RWPE2 (cell line): ENCODE data around the gene PMM2.
A peak's percentile ranks its signal among the peaks of the same experiment; 100 is the strongest.

Source experiments
- ATAC-seq: fragments of 200-7000 bp; cut with Tn5 transposase; 3 replicates; pipeline ENCODE4 v1.9.1; 2021; ENCODE audit warnings: low read depth
- DNase-seq: peaks from one replicate; pipeline ENCODE4 v3.0.0-alpha.2; 2020; ENCODE audit warnings: low spot score
- H3K27ac ChIP-seq: fragments of 450-650 bp; 2 replicates; pipeline ENCODE4 v1.5.1; 2017; ENCODE audit warnings: mild to moderate bottlenecking; ENCODE audit not compliant: poor library complexity, severe bottlenecking
- H3K27me3 ChIP-seq: fragments of 250-450 bp; sonication (Bioruptor Pico); 2 replicates; pipeline ENCODE4 v1.5.1; 2021; ENCODE audit warnings: mild to moderate bottlenecking, moderate library complexity; ENCODE audit not compliant: insufficient read depth, poor library complexity, severe bottlenecking
- H3K36me3 ChIP-seq: fragments of 250-450 bp; sonication (Bioruptor Pico); 2 replicates; pipeline ENCODE4 v1.5.1; 2020; ENCODE audit warnings: low read depth, mild to moderate bottlenecking, moderate library complexity
- H3K4me1 ChIP-seq: fragments of 250-450 bp; sonication (Bioruptor Pico); 2 replicates; pipeline ENCODE4 v1.5.1; 2021; ENCODE audit warnings: mild to moderate bottlenecking, moderate library complexity; ENCODE audit not compliant: insufficient read depth, poor library complexity, severe bottlenecking
- H3K4me3 ChIP-seq: fragments of 250-450 bp; sonication (Bioruptor Pico); 2 replicates; pipeline ENCODE4 v1.5.1; 2021; ENCODE audit warnings: mild to moderate bottlenecking, moderate library complexity; ENCODE audit not compliant: severe bottlenecking
- H3K9me3 ChIP-seq: fragments of 250-450 bp; sonication (Bioruptor Pico); 2 replicates; pipeline ENCODE4 v1.5.1; 2021; ENCODE audit warnings: mild to moderate bottlenecking, moderate library complexity; ENCODE audit not compliant: severe bottlenecking
- CTCF ChIP-seq: fragments of 450-650 bp; IDR thresholded peaks from one replicate; pipeline ENCODE4 v1.5.1; 2017; ENCODE audit warnings: mild to moderate bottlenecking, moderate library complexity; ENCODE audit not compliant: poor library complexity, severe bottlenecking

Gene PMM2

GRCh38 chr16:8788578-8789172 is 9.0 kb upstream of the PMM2 start:
- no peaks in the 10 kb centered on the region for H3K4me1 ChIP-seq
- ATAC-seq (no peak), DNase-seq (no peak)
- no peaks in the 10 kb centered on the region for H3K27me3 ChIP-seq
- H3K4me3 ChIP-seq = no peak overlapping the region
- H3K36me3 ChIP-seq = no peaks in the 10 kb centered on the region
- H3K27ac ChIP-seq = no peak overlapping the region
- TF ChIP-seq CTCF = no peak
- H3K9me3 ChIP-seq = no peaks in the 10 kb centered on the region

GRCh38 chr16:8795091-8795490 is 2.5 kb upstream of the PMM2 start:
- TF ChIP-seq CTCF = no peak
- Histone ChIP-seq H3K9me3 (no peaks in the 10 kb centered on the region), H3K4me1 (peaks cover 10% of the 10 kb centered on the region), H3K27me3 (no peaks in the 10 kb centered on the region), H3K4me3 (no peak overlapping the region), H3K36me3 (peaks cover 16% of the 10 kb centered on the region), H3K27ac (no peak overlapping the region)
- no peak for ATAC-seq
- no peak for DNase-seq

- ATAC-seq = no peak
- no peak overlapping the region for H3K27ac ChIP-seq
Observed at GRCh38 chr16:8795818-8796217, 1.8 kb upstream of the PMM2 start.

GRCh38 chr16:8796469-8797363 is 923 bp upstream of the PMM2 start:
- ATAC-seq = peak; percentile 2; the same call in 2 of the 3 replicates
- Histone ChIP-seq H3K4me1 (peaks cover 10% of the 10 kb centered on the region), H3K9me3 (no peaks in the 10 kb centered on the region), H3K4me3 (peak overlapping the region; percentile 90), H3K36me3 (peaks cover 33% of the 10 kb centered on the region), H3K27me3 (no peaks in the 10 kb centered on the region), H3K27ac (peak overlapping the region; percentile 67)
- peak; percentile 19 for TF ChIP-seq CTCF
- DNase-seq = no peak

More at GRCh38 chr16:8795818-8796217, 1.8 kb upstream of the PMM2 start:
- DNase-seq = no peak
- Histone ChIP-seq H3K36me3 (peaks cover 24% of the 10 kb centered on the region), H3K4me1 (peaks cover 10% of the 10 kb centered on the region), H3K9me3 (no peaks in the 10 kb centered on the region), H3K4me3 (no peak overlapping the region), H3K27me3 (no peaks in the 10 kb centered on the region)
- no peak for TF ChIP-seq CTCF
